OCI-LY7 (cell line): ENCODE measurements around the gene HP1BP3. TPM values are rescaled to one million over a fixed set of nuclear protein-coding genes. Genes with fewer than 3 reads are reported as not detected.

Experiments
- BruUV-seq: library from RNA; stranded (reverse); fragments of 400-500 nt; replicated peaks from 2 replicates; lab custom pipeline; 2021; lab: Mats Ljungman, UMichigan
- CTCF ChIA-PET: fragments of 300-600 bp; sonication (Branson Sonifier 250); formaldehyde crosslinking; loops from one replicate; lab custom pipeline; 2022; ENCODE audit warnings: antibody characterized with exemption; ENCODE audit not compliant: unreplicated experiment; lab: Charles Lee
- POLR2A ChIA-PET: fragments of 300-600 bp; sonication (Branson Sonifier 250); formaldehyde crosslinking; loops from one replicate; lab custom pipeline; 2022; ENCODE audit warnings: antibody characterized with exemption; lab: Charles Lee
- DNase-seq: peaks from one replicate; pipeline ENCODE4 v3.0.0-alpha.2; 2015; ENCODE audit warnings: low spot score
- H2AFZ ChIP-seq: fragments of 200-600 bp; sonication (generic), shearing (Covaris generic); 2 replicates; pipeline ENCODE4 v1.6.1; 2014; ENCODE audit warnings: mild to moderate bottlenecking, antibody characterized with exemption, low read length, moderate library complexity
- H3K27ac ChIP-seq: fragments of 200-600 bp; sonication (generic); 2 replicates; pipeline ENCODE4 v1.5.1; 2014; ENCODE audit warnings: mixed run types, low read depth, mild to moderate bottlenecking, moderate library complexity, low read length, inconsistent platforms; ENCODE audit not compliant: poor library complexity, severe bottlenecking
- H3K36me3 ChIP-seq: fragments of 200-600 bp; sonication (generic); 2 replicates; pipeline ENCODE4 v1.6.1; 2014; ENCODE audit warnings: mild to moderate bottlenecking, antibody characterized with exemption, low read length, moderate library complexity, mixed read lengths; ENCODE audit not compliant: insufficient read depth
- H3K4me1 ChIP-seq: fragments of 200-600 bp; sonication (generic); 2 replicates; pipeline ENCODE4 v1.5.1; 2014; ENCODE audit warnings: mild to moderate bottlenecking, low read length; ENCODE audit not compliant: insufficient read depth, poor library complexity, severe bottlenecking
- H3K4me2 ChIP-seq: fragments of 200-600 bp; sonication (generic); 2 replicates; pipeline ENCODE4 v1.6.1; 2014; ENCODE audit warnings: mild to moderate bottlenecking, low read length
- H3K4me3 ChIP-seq: fragments of 200-600 bp; sonication (generic); 2 replicates; pipeline ENCODE4 v1.5.1; 2014; ENCODE audit warnings: mild to moderate bottlenecking, low read depth, low read length; ENCODE audit not compliant: poor library complexity, severe bottlenecking
- H3K79me2 ChIP-seq: fragments of 200-600 bp; sonication (generic); 2 replicates; pipeline ENCODE4 v1.6.1; 2016; ENCODE audit warnings: low read depth, mild to moderate bottlenecking, low read length, moderate library complexity, mixed read lengths; ENCODE audit not compliant: insufficient read depth
- H3K9me2 ChIP-seq: fragments of 200-600 bp; sonication (generic); 2 replicates; pipeline ENCODE4 v1.6.1; 2016; ENCODE audit warnings: mild to moderate bottlenecking, low read length, mixed read lengths; ENCODE audit not compliant: insufficient read depth
- H3K9me3 ChIP-seq: fragments of 200-600 bp; sonication (generic); 2 replicates; pipeline ENCODE4 v1.6.1; 2014; ENCODE audit warnings: mild to moderate bottlenecking, mixed run types, low read length, mixed read lengths
- H4K20me1 ChIP-seq: fragments of 200-600 bp; sonication (generic); 2 replicates; pipeline ENCODE4 v1.6.1; 2014; ENCODE audit warnings: mild to moderate bottlenecking, antibody characterized with exemption, low read length, moderate library complexity, mixed read lengths; ENCODE audit not compliant: insufficient read depth
- EZH2phosphoT487 ChIP-seq: fragments of 200-600 bp; sonication (generic); IDR thresholded peaks from 2 replicates; pipeline ENCODE4 v1.6.1; 2018; ENCODE audit warnings: low read depth, borderline replicate concordance, mild to moderate bottlenecking, mixed run types, antibody characterized with exemption, low read length, moderate library complexity, mixed read lengths
- intact Hi-C: fragments of 100-400 bp; cut with micrococcal nuclease; formaldehyde crosslinking; loops from one replicate; pipeline ENCODE4 v1.10.0; 2022; ENCODE audit not compliant: unreplicated experiment
- total RNA-seq, 2 experiments: library from RNA; depleted of rRNA in 1 of 2; stranded (reverse); fragments of >200 nt in 1 of 2; shearing (Covaris generic) in 1 of 2; gene quantifications; 2 replicates each; pipeline ENCODE4 v1.2.3, GENCODE V29; 2014 to 2022
- TF ChIP-seq, protein P1 (sequence below): fragments of 200-600 bp; sonication (generic); conservative IDR thresholded peaks from 2 replicates; pipeline ENCODE4 v1.5.1; 2014; ENCODE audit warnings: mild to moderate bottlenecking, antibody characterized with exemption, low read length, moderate library complexity, mixed read lengths

Gene HP1BP3
- total RNA-seq, 2 experiments from 2014 or later, result 288 to 295 TPM

DNA sequence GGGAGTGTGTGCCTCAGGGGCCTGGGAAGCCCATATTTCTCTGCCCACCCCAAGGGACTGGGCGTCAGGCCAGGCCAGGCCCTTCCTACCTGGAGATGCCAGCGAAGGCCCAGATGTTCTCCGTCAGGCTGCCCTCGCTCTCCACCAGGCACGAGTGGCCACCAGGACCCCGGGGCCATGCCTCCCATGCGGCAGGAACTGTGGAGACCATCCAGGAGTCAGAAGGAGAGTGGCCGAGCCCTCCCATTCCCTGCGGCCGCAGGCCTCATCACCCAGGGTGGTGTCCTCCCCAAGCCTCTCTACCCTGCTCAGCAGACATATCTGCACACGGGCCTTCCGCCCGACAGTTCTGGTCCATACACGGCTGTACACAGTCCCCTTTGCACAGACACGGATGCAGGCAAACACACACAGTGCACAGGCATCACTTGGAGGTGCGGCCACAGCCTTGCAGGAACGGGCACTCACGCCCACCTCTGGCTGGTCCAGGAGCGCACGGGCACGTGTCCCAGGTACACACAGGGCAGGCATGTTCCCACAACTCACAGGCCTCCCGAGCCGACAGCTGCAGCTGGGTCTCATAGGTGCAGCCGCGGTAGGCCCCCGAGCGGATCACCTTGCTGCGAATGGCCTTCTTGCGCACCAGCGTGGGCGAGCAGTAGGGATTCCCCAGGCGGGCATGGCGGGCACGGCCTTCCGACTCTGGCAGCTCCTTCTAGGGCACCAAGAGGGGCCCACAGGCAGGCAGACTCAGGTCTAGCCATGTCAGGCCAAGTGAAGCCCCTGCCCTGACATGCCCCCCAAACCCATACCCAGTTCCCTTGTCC is 63.4 kb downstream of the HP1BP3 start:
- no peak overlapping the region for H3K27ac ChIP-seq
- ChIA-PET CTCF (no interaction called here), POLR2A (interaction anchor here (0.5 kb wide), 1 partner anchor 1323 kb away, joined by 7 read pairs; no protein-coding TSS in a partner anchor)
- no peaks in the 10 kb centered on the region for H3K36me3 ChIP-seq
- no peaks in the 10 kb centered on the region for H3K79me2 ChIP-seq
- TF ChIP-seq, protein P1, sequence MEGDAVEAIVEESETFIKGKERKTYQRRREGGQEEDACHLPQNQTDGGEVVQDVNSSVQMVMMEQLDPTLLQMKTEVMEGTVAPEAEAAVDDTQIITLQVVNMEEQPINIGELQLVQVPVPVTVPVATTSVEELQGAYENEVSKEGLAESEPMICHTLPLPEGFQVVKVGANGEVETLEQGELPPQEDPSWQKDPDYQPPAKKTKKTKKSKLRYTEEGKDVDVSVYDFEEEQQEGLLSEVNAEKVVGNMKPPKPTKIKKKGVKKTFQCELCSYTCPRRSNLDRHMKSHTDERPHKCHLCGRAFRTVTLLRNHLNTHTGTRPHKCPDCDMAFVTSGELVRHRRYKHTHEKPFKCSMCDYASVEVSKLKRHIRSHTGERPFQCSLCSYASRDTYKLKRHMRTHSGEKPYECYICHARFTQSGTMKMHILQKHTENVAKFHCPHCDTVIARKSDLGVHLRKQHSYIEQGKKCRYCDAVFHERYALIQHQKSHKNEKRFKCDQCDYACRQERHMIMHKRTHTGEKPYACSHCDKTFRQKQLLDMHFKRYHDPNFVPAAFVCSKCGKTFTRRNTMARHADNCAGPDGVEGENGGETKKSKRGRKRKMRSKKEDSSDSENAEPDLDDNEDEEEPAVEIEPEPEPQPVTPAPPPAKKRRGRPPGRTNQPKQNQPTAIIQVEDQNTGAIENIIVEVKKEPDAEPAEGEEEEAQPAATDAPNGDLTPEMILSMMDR, result no peak
- no peak for TF ChIP-seq EZH2phosphoT487
- H2AFZ ChIP-seq, result no peak overlapping the region
- H4K20me1 ChIP-seq, result no peaks in the 10 kb centered on the region
- H3K9me3 ChIP-seq, result no peaks in the 10 kb centered on the region
- no peak for DNase-seq
- H3K4me2 ChIP-seq, result no peak overlapping the region
- no peaks in the 10 kb centered on the region for H3K4me1 ChIP-seq
- no peak overlapping the region for H3K4me3 ChIP-seq
- no peaks in the 10 kb centered on the region for H3K9me2 ChIP-seq
- intact Hi-C loops, result no loop called here
- no TSS peak for BruUV-seq

DNA sequence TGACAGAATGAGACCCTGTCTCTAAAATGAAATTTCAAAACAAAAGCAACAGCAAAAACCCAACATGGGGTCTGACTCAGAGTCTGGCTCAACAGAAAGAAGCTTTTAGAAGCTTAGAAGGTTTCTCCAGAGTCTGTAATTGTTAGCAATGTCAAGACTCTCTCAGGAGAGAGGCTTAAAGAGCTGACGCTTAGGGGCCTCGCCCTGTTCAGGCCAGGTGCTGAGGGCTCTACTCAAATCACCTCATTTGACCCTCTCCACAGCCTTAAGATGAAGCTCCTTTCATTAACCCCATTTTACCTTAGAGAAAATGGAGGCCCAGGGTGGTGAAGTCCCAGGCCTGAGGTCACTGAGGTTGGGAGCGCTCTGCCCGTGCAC is 64.0 kb downstream of the HP1BP3 start:
- no peaks in the 10 kb centered on the region for H3K79me2 ChIP-seq
- H2AFZ ChIP-seq, result no peak overlapping the region
- DNase-seq, result no peak
- ChIA-PET CTCF (no interaction called here), POLR2A (interaction anchor here (0.5 kb wide), 1 partner anchor 1322 kb away, joined by 7 read pairs; no protein-coding TSS in a partner anchor)
- no peaks in the 10 kb centered on the region for H3K4me1 ChIP-seq
- no peaks in the 10 kb centered on the region for H4K20me1 ChIP-seq
- no peak for TF ChIP-seq EZH2phosphoT487
- TF ChIP-seq, protein P1, result no peak
- no TSS peak for BruUV-seq
- H3K9me2 ChIP-seq, result no peaks in the 10 kb centered on the region
- no peaks in the 10 kb centered on the region for H3K9me3 ChIP-seq
- no peak overlapping the region for H3K4me3 ChIP-seq
- no peak overlapping the region for H3K4me2 ChIP-seq
- no peaks in the 10 kb centered on the region for H3K36me3 ChIP-seq
- intact Hi-C loops, result no loop called here
- H3K27ac ChIP-seq, result no peak overlapping the region
